GM21717 (cell line): ENCODE data around the gene JUP.
"Not testable (repeated sequence)": the region's sequence is repeated elsewhere in the genome, so short reads cannot be mapped to it uniquely, and the experiment has no call there.

ENCODE experiments used
- ATAC-seq: cut with Tn5 transposase; IDR thresholded peaks from one replicate; pipeline ENCODE4 v1.9.1; 2021; ENCODE audit warnings: mild to moderate bottlenecking, moderate library complexity; ENCODE audit not compliant: unreplicated experiment

The JUP gene

DNA sequence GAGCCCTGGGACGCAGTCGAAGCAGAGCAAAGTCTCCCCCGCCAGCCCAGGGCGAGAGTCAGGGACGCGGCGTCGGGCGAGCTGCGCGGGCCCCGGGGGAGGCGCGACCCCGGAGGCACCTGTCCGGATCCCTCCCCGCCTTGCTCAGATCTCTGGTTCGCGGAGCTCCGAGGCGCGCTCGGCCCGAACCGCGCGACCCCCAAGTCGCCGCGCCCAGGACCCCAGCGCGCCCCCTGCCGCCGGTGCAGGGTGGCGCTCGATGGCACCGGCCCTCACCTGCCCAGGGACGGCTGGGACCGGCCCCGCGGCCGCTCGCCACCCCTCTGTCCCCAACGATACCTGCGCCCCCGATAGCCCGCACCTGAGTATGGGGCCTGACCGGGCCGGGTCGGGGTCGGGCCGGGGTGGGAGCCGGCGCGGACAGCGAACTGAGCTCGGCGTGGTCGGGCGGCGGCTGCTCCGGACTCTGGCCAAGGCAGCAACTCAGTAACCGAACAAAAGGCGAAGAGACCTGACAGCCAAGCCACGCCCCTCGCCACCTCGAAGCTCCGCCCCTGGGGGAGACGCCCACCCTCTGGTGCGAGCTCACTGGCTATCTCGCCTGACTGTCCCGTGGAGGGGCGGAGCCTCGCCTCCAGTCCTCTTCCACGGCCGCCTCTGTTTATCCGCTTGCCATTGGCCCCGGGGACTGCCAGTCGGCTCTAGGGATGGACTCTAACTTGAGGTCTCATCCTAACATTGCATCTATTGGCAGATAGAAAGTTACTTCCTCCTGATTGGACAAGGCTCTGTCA is at the start of gene JUP:
TSS of gene JUP (minus strand) at position 485 of the 794 bp plus-strand sequence. CDS start 14,857 bp downstream, outside the sequence.
- peak; percentile 73 for ATAC-seq

DNA sequence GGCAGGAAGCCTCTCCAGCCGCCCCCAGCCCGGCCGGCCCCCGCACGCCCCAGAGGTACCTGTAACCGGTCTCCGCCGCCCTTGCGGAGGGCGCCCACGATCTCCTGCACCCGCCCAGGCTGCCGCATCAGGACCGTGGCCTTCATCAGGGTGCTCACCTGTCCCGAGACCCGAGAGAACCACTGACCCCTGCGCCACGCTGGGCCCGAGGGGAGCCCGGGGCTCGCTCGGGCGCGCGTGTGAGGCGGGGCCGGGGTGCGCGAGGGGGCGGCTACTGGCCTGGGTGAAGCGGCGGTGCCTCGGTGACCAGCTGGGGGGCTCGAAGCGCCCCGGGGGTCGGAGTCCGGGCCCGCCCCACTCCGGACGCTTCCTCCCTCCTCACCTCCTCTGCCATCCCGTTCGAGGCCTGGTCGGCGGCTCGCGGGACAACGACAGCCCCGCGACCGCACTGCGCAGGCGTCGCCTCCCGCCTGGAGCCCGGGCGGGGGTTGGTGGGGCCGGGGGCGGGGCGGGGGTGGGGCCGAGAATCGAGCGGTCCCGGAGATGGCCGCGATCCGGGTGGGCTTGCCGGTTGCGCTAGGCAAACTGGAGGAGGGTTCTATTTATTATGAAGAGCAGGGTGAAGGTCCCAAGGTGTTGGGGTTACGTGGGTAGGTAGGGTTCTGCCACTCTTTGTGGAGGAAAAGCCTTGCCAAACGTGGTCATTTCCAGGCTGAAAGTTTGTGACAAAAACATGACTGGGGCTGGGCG is 49.5 kb upstream of the JUP start, which contains the start of gene NT5C3B:
TSS of gene NT5C3B (minus strand) at position 433 of the 750 bp plus-strand sequence. CDS start at position 394, 39 bp downstream.
- no peak for ATAC-seq

DNA sequence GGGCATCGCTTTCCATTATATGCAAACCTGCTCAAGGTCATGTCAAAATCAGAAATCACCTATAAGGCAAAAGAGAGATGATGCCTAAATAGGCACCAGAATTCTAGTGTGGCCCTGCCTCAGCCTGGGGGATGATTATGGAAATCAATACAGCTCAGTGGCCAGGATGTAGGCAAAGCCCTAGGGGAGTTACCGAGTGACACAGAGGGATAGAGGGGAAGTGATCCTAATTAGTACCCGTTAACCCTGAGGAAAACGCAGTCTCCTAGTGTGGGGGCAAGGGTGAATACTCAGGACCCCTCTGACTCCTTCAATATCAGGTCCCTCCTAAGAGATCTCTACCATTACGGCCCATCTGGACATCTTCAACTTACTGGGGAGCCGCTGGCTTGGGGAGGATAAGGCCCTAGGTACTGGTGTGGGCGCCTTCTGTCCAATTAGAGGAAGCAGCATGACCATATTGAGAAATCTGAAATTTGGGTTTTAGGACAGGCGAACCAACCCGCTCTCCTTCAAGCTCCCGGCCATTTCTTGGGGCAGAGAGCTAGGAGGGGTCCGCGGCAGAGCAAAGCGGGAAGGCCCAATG is 48.8 kb upstream of the JUP start:
- ATAC-seq = no peak

DNA sequence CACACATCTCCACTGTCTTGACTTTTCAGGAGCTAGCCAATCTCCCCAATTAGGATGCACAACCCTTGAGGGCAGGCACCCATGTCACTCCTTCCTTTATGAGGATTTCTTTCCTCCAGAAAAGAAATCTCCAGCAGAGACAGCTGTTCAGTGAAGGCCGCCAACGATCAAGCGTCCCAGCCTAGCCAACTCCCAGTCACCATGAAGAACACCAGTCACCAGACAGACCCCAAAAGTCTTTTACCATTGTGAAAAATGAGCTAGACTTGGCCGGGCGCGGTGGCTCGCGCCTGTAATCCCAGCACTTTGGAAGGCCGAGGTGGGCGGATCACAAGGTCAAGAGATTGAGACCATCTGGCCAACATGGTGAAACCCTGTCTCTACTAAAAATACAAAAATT is 43.5 kb upstream of the JUP start:
- ATAC-seq = not testable (repeated sequence)

DNA sequence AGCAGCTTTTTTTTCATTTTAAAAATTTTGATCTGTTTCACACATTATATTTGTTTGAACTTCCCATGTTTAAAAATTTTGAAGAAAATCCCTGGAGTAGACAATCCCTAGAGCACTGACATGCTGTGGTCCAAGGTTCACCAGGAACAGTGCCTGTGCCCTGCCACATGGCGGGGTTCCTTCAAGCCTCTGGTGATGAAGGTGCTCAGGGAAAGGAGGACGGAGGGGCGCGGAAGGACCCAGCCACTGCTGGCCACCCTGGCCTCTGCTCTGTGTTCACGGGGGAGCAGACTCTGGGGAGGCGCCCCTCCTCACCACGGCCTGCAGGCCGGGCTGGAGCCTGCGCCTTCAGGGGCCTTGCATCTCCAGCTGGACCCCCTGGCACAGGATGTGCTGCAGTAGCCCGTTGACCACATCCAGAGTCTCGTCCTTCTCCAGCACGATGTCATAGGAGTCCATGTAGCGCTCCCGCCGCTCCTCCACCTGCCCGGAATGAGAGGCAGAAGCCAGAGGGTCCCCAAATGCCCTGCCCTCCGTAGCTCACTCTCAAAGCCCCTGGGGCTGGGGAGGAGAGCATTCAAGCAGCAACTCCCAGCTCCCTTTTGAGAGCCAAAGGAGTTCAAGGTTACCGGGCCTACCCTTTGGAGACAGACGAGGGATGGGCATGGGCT is 38.8 kb upstream of the JUP start:
- ATAC-seq = no peak

DNA sequence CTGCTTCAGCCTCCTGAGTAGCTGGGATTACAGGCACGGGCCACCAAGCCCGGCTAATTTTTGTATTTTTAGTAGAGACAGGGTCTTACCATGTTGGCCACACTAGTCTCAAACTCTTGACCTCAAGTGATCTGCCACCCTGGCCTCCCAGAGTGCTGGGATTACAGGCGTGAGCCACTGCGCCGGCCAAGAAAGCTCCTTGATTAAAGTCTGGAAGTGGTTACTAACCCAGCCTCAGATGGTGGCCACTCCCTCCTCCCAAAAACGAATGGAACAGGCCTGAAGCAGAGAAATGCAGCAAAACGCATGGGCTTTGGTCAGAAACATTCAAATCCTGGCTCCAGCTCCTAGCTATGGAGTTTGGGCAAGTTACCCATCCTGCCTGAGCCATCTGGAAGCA is 37.6 kb upstream of the JUP start:
- no peak for ATAC-seq

DNA sequence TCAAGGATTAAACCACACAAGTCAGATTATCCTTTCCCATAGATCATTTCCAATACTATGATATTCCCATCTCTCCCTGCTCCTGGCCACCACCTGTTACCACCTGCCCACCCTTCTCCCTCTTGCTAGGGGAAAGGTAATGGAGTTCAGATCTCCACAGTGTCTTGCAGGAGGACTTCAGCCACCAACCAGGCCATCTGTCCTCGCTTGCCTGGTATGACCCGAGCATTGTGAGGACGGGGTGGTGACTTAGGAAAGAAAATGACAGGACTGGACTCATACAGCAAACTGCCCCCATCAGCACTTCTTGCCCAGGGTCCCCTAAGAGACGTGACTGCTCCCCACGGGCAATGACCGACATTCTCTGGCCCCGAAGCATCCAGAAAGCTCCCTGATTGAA is 37.1 kb upstream of the JUP start:
- no peak for ATAC-seq

DNA sequence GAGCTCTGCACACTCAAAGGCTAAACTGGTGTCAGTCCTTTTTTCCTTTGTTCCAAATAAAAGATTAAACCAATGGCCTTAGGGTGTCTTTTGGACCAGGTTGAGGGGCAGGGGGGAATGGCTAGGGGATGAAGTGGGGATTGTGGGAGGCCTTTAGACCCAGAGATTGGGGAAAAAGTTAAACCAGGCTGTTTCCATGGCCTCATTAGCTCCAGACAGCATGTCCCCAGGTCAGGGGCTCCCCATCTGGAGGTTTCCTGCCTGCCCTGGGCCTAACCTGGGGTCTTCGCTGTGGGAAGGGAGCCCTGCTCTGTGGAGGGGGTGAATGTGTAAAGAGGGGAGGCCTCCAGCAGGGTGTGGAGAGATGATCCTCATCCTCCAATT is 36.6 kb upstream of the JUP start:
- no peak for ATAC-seq

DNA sequence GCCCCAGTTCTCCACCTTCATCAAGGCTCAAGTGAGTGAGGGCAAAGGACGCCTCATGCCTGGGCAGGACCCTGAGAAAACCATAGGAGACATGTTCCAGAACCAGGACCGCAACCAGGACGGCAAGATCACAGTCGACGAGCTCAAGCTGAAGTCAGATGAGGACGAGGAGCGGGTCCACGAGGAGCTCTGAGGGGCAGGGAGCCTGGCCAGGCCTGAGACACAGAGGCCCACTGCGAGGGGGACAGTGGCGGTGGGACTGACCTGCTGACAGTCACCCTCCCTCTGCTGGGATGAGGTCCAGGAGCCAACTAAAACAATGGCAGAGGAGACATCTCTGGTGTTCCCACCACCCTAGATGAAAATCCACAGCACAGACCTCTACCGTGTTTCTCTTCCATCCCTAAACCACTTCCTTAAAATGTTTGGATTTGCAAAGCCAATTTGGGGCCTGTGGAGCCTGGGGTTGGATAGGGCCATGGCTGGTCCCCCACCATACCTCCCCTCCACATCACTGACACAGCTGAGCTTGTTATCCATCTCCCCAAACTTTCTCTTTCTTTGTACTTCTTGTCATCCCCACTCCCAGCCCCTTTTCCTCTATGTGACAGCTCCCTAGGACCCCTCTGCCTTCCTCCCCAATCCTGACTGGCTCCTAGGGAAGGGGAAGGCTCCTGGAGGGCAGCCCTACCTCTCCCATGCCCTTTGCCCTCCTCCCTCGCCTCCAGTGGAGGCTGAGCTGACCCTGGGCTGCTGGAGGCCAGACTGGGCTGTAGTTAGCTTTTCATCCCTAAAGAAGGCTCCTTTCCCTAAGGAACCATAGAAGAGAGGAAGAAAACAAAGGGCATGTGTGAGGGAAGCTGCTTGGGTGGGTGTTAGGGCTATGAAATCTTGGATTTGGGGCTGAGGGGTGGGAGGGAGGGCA is 36.0 kb upstream of the JUP start:
- ATAC-seq = no peak

DNA sequence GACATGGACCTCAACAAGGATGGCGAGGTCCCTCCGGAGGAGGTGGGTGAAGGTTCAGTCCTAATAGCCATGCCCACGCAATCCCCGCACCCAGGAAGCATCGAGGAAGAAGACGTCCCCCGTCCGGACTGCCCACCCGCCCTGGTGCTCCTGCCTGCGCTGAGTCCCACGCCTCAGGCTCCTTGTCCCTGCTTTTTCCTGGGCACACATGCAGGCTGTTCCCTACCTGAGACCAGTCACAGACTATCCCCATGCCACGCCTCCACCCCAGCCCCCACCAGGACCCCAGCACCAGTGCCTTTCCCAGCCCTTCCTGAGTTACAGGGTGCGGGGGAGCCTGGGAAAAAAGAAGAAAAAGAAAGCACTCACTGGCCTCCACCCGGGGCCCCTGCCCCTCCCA is 35.3 kb upstream of the JUP start:
- ATAC-seq = no peak

DNA sequence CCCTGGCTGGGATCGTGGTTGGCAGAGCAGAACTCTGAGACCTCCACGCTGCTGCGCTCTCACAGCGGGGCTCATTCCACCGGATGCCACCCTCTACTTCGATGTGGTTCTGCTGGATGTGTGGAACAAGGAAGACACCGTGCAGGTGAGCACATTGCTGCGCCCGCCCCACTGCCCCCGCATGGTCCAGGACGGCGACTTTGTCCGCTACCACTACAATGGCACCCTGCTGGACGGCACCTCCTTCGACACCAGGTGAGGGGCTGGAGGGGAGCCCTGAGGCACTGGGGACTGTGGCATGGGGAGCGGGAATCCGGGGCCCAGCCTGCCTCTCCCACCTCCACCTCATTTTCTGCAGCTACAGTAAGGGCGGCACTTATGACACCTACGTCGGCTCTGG is 31.5 kb upstream of the JUP start:
- no peak for ATAC-seq

DNA sequence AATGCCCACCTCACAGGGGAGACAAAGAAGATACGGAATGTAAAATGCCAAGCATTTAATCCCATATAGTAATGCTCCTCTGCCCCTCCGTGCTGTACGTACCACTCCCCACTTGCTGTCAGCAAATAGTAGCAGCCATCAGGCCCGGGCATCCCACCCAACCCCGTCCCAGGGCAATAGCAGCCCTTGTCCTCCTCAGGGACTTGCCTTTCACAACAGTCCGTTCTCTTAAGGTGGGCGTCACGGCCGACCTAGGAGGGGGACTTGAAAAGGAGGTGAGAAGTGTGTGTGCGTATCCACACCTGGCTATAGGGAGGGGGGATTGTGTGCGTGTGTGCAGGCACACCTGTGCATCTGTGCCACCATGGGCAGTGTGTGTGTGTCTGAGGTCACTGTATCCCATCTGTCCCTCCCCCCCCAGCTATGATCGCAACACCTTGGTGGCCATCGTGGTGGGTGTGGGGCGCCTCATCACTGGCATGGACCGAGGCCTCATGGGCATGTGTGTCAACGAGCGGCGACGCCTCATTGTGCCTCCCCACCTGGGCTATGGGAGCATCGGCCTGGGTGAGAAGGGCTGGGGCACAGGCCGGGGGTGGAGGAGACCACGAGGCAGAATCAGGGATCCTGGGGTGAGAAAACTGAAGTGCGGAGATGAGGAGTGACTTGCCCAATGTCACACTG is 30.3 kb upstream of the JUP start:
- no peak for ATAC-seq

DNA sequence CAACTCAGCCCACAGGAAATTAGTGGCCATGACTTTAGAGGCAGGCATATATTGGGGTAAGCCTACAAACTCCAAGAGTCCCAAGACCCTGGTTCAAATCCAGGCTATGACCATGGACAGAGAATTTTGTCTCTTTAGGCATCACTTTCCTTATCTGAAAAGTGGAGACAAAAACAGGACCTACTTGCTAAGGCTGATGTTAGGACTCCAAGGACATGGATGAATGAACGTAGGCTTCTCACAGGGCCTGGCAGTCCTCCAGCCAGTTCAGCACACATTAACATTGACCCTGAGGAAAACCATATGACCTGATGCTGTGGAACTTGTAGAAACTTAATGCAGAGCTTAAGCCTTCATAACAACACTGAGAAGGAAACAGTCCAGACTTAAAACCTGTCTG is 27.7 kb upstream of the JUP start:
- ATAC-seq = no peak

DNA sequence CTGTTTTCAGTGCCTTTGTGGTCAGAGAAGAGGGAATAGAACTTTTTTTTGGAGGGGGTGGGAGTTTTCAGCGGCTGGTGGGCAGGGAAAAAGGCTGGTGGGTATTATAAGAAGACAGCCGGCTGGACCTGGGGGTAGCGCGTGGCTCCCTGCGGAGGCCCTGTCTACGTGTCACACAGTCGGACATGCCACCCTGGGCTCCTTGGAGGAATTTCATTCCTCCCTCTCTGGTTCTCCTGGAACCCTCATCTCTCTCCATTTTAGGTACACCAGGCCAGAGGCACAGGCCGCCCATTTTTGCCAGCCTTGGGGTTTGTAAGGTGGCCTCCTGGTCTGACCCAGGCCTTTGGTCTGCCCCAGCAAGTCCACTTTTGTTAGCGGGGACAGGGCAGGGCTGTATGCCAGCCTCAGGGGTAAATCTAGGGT is 27.2 kb upstream of the JUP start:
- no peak for ATAC-seq

DNA sequence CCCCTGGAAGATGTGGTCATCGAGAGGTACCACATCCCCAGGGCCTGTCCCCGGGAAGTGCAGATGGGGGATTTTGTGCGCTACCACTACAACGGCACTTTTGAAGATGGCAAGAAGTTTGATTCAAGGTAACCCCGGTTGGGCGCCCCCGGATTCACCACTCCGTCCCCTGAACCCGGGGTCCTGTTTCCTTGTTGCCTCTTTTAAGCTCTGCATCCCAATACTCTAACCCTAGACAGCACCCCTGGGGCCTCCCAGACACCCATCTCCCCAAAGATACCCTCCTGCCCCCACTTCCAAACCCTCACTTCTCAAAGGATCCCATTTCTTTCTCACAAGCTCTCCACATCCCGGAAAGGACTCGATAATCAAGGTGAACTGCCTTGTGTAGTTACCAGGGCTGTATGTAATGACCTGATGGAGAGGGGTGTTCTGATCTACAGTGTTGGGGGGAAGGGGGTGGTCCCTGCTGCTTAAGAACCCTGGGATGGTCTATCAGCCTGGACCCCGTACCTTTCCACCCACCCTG is 26.7 kb upstream of the JUP start:
- ATAC-seq = no peak

DNA sequence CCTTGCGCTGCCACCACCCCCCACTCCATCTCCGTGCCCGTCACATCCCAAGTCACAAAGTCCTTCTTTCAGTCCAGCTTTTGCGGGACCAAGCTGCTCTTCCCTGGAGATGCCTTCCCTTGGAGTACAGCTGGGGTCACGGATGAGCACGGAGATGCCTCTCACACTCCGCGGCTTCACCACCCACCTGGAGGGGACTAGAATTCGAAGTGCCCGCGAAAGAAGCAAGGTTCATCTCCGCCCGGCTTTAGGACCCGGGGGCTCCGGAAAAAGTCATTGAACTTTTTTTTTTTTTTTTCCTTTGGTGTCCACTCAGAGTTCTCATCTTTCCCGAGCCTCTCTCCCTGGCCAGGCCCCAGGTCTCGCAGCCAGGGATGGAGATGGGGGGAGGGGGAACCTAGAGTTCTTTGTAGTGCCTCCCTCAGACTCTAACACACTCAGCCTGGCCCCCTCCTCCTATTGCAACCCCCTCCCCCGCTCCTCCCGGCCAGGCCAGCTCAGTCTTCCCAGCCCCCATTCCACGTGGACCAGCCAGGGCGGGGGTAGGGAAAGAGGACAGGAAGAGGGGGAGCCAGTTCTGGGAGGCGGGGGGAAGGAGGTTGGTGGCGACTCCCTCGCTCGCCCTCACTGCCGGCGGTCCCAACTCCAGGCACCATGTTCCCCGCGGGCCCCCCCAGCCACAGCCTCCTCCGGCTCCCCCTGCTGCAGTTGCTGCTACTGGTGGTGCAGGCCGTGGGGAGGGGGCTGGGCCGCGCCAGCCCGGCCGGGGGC is 26.1 kb upstream of the JUP start, which contains the start of gene FKBP10:
TSS of gene FKBP10 (plus strand) at position 624 of the 771 bp plus-strand sequence. CDS start at position 655, 31 bp downstream.
- no peak for ATAC-seq

DNA sequence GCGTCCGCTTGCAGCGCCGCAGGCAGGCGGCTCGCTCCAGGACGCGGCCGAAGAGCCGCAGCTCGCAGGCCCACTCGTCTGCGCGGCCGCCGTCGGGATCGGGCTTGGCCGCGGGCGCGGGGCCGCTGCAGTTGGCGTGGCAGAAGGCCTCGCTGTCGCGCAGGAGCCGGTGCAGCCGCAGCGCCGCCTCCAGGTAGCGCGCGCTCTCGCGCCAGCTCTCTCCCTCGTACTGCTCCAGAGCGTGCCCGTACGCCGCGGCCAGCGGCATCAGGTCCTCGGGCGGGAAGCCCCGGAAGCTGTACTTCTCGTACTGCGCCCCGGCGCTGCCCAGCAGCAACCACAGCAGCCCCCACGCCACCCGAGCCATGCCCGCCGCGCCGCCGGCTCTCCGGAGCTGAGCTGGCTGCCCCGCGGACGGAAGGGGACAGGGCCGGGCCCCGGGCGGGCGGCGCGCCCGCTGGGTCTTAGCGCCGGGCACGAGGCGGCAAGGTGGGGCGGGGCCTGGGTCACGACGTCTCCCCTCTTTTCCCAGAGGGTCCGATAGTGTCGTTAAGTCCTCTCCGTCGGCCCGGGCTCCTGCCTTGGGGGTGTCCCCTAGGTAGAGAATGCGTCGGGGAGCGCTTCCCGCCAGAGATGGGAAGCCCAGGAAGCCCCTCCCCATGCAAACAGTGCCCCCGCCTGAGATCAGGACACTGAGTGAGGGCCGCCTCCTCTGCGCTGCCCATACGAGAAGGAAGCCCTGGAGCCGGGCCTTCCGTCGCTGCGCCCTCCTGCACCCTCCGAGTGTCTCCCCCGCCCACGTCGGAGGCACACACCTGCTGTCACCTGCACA is 25.3 kb upstream of the JUP start, which contains the start of gene P3H4:
TSS of gene P3H4 (minus strand) at position 401 of the 832 bp plus-strand sequence. CDS start at position 367, 34 bp downstream.
- ATAC-seq = no peak
